Amniotic stem cell (primary cell): ENCODE results near the gene TALDO1.
A peak's percentile ranks its signal among the peaks of the same experiment; 100 is the strongest.
"Not testable (repeated sequence)": the region's sequence is repeated elsewhere in the genome, so short reads cannot be mapped to it uniquely, and the experiment has no call there.

Experiments used
- DNase-seq: peaks from one replicate; lab custom pipeline; 2025; lab: John Stamatoyannopoulos, UW

The TALDO1 gene

GRCh38 chr11:719214-720016 lies 27.8 kb upstream of the TALDO1 start:
- DNase-seq = no peak

GRCh38 chr11:720017-720641 lies 27.1 kb upstream of the TALDO1 start:
- no peak for DNase-seq

GRCh38 chr11:720642-721246 lies 26.5 kb upstream of the TALDO1 start:
- no peak for DNase-seq

- DNase-seq = no peak
These were observed 26.0 kb upstream of the TALDO1 start for GRCh38 chr11:721247-721740.

GRCh38 chr11:721741-722345 lies 25.4 kb upstream of the TALDO1 start:
- no peak for DNase-seq

GRCh38 chr11:722346-722811 lies 24.9 kb upstream of the TALDO1 start:
- no peak for DNase-seq

- DNase-seq = peak; percentile 30
These were observed 24.0 kb upstream of the TALDO1 start for GRCh38 chr11:723120-723883.

- DNase-seq = no peak
These were observed 23.1 kb upstream of the TALDO1 start for GRCh38 chr11:724049-724777.

GRCh38 chr11:724778-725386 lies 22.4 kb upstream of the TALDO1 start:
- DNase-seq = no peak

GRCh38 chr11:725624-726202 lies 21.6 kb upstream of the TALDO1 start:
- DNase-seq = no peak

GRCh38 chr11:726278-727220 lies 20.7 kb upstream of the TALDO1 start:
- no peak for DNase-seq

GRCh38 chr11:727281-727701 lies 20.0 kb upstream of the TALDO1 start:
- no peak for DNase-seq

- peak; percentile 51 for DNase-seq
These were observed 19.2 kb upstream of the TALDO1 start for GRCh38 chr11:727859-728748.

GRCh38 chr11:728901-729491 lies 18.3 kb upstream of the TALDO1 start:
- no peak for DNase-seq

- no peak for DNase-seq
These were observed 17.7 kb upstream of the TALDO1 start for GRCh38 chr11:729492-730074.

- no peak for DNase-seq
These were observed 14.2 kb upstream of the TALDO1 start for GRCh38 chr11:733072-733471.

GRCh38 chr11:734541-734940 lies 12.7 kb upstream of the TALDO1 start:
- not testable (repeated sequence) for DNase-seq
